Renal pelvis (tissue), 4 donors: ENCODE measurements around the gene ABCG1. TPM values are rescaled to one million over a fixed set of nuclear protein-coding genes. Genes with fewer than 3 reads are reported as not detected.

ENCODE experiments used
- DNase-seq: peaks from one replicate; pipeline ENCODE4 v3.0.0-alpha.2; 2013
- polyA plus RNA-seq, 3 donors: library from polyadenylated mRNA; unstranded; fragments of 120-200 nt; gene quantifications; one replicate each; pipeline ENCODE4 v1.2.1, GENCODE V29; 2013; ENCODE audit not compliant: insufficient read length in 3 of 3

Gene ABCG1
- polyA plus RNA-seq, 3 donors, result 7.6 to 11.0 (median 7.7) TPM

- no peak for DNase-seq
Observed at GRCh38 chr21:42343556-42343955, 124.6 kb downstream of the ABCG1 start.

GRCh38 chr21:42343963-42344510 is 125.1 kb downstream of the ABCG1 start:
- DNase-seq, result no peak

- no peak for DNase-seq
Observed at GRCh38 chr21:42344631-42345030, 125.7 kb downstream of the ABCG1 start.

- DNase-seq, result no peak
Observed at GRCh38 chr21:42346441-42346840, 127.5 kb downstream of the ABCG1 start.

Other genes starting within 250 kb of the ABCG1 start
- 10 to 100 TPM in 2 of 3 donors, 1 to 10 TPM in 1; 8.8 to 11.0 (median 10.5) TPM for gene ZBTB21, start 208.8 kb upstream of the ABCG1 start, polyA plus RNA-seq
- under 1 TPM; 0.06 to 0.21 (median 0.10) TPM for gene UMODL1, start 147.8 kb upstream of the ABCG1 start, polyA plus RNA-seq
- gene TFF3, start 96.3 kb downstream of the ABCG1 start, polyA plus RNA-seq, result 1 to 10 TPM; 2.9 to 6.7 (median 4.0) TPM
- under 1 TPM in 1 of 3 donors, not detected in 2; 0.13 TPM for gene TFF2, start 131.9 kb downstream of the ABCG1 start, polyA plus RNA-seq
- under 1 TPM in 1 of 3 donors, not detected in 2; 0.65 TPM for gene TFF1, start 147.4 kb downstream of the ABCG1 start, polyA plus RNA-seq
- 1 to 10 TPM; 1.3 to 3.4 (median 2.2) TPM for gene TMPRSS3, start 176.9 kb downstream of the ABCG1 start, polyA plus RNA-seq
- under 1 TPM in 1 of 3 donors, not detected in 2; 0.10 TPM for gene UBASH3A, start 184.8 kb downstream of the ABCG1 start, polyA plus RNA-seq